ENCODE data around the gene PTBP1.

PTBP1 gene

GRCh38 chr19:787536-787935, 9.7 kb upstream of the PTBP1 start:
- Histone ChIP-seq H3K79me2 (ENCODE audit: insufficient read depth, low read length) (no peaks in the 10 kb centered on the region), H3K36me3 (ENCODE audit: low read length) (no peaks in the 10 kb centered on the region), H3K9ac (ENCODE audit: low read length) (no peak overlapping the region), H3K4me3 (ENCODE audit: insufficient read depth, low read length, poor library complexity, severe bottlenecking) (no peak overlapping the region), H4K20me1 (ENCODE audit: low read depth, low read length) (no peaks in the 10 kb centered on the region), H3K9me3 (ENCODE audit: insufficient read depth, low read length) (no peaks in the 10 kb centered on the region), H3K9me2 (replicated peaks; ENCODE audit: insufficient read depth, low read length) (no peaks in the 10 kb centered on the region), H3F3A (ENCODE audit: insufficient read depth) (no peaks in the 10 kb centered on the region), H2AFZ (ENCODE audit: low read depth, low read length, severe bottlenecking) (no peak overlapping the region), H3K4me2 (ENCODE audit: low read depth, low read length, poor library complexity, severe bottlenecking) (no peak overlapping the region), H3K27ac (ENCODE audit: low read depth, low read length) (no peak overlapping the region), H3K27me3 (ENCODE audit: low read length) (no peaks in the 10 kb centered on the region)
- TF ChIP-seq EZH2phosphoT487 (conservative IDR thresholded peaks at IDR 0.05; ENCODE audit: low read length) (no peak), CTCF (IDR thresholded peaks at IDR 0.05; ENCODE audit: insufficient read depth, low read length, poor library complexity, severe bottlenecking) (no peak)

GRCh38 chr19:788686-788982, 8.6 kb upstream of the PTBP1 start:
- H3K4me3 ChIP-seq (ENCODE audit: insufficient read depth, low read length, poor library complexity, severe bottlenecking), result no peak overlapping the region
- no peak for TF ChIP-seq CTCF (IDR thresholded peaks at IDR 0.05; ENCODE audit: insufficient read depth, low read length, poor library complexity, severe bottlenecking)
- no peak for TF ChIP-seq EZH2phosphoT487 (conservative IDR thresholded peaks at IDR 0.05; ENCODE audit: low read length)

GRCh38 chr19:788983-789700, 8.1 kb upstream of the PTBP1 start:
- H3K27ac ChIP-seq (ENCODE audit: low read depth, low read length), result no peak overlapping the region
- TF ChIP-seq CTCF (IDR thresholded peaks at IDR 0.05; ENCODE audit: insufficient read depth, low read length, poor library complexity, severe bottlenecking), result no peak
- TF ChIP-seq EZH2phosphoT487 (conservative IDR thresholded peaks at IDR 0.05; ENCODE audit: low read length), result no peak

More at GRCh38 chr19:788686-788982, 8.6 kb upstream of the PTBP1 start:
- H2AFZ ChIP-seq (ENCODE audit: low read depth, low read length, severe bottlenecking), result no peak overlapping the region
- H3K9me2 ChIP-seq (replicated peaks; ENCODE audit: insufficient read depth, low read length), result no peaks in the 10 kb centered on the region
- no peaks in the 10 kb centered on the region for H4K20me1 ChIP-seq (ENCODE audit: low read depth, low read length)
- H3F3A ChIP-seq (ENCODE audit: insufficient read depth), result no peaks in the 10 kb centered on the region
- H3K36me3 ChIP-seq (ENCODE audit: low read length), result no peaks in the 10 kb centered on the region
- H3K4me2 ChIP-seq (ENCODE audit: low read depth, low read length, poor library complexity, severe bottlenecking), result no peak overlapping the region
- H3K27me3 ChIP-seq (ENCODE audit: low read length), result no peaks in the 10 kb centered on the region
- no peak overlapping the region for H3K27ac ChIP-seq (ENCODE audit: low read depth, low read length)
- H3K9me3 ChIP-seq (ENCODE audit: insufficient read depth, low read length), result no peaks in the 10 kb centered on the region
- H3K79me2 ChIP-seq (ENCODE audit: insufficient read depth, low read length), result no peaks in the 10 kb centered on the region
- no peak overlapping the region for H3K9ac ChIP-seq (ENCODE audit: low read length)

More at GRCh38 chr19:788983-789700, 8.1 kb upstream of the PTBP1 start:
- H4K20me1 ChIP-seq (ENCODE audit: low read depth, low read length), result no peaks in the 10 kb centered on the region
- no peaks in the 10 kb centered on the region for H3K27me3 ChIP-seq (ENCODE audit: low read length)
- H3F3A ChIP-seq (ENCODE audit: insufficient read depth), result no peaks in the 10 kb centered on the region
- no peaks in the 10 kb centered on the region for H3K79me2 ChIP-seq (ENCODE audit: insufficient read depth, low read length)
- H2AFZ ChIP-seq (ENCODE audit: low read depth, low read length, severe bottlenecking), result no peak overlapping the region
- H3K9me2 ChIP-seq (replicated peaks; ENCODE audit: insufficient read depth, low read length), result no peaks in the 10 kb centered on the region
- no peak overlapping the region for H3K9ac ChIP-seq (ENCODE audit: low read length)
- H3K4me3 ChIP-seq (ENCODE audit: insufficient read depth, low read length, poor library complexity, severe bottlenecking), result no peak overlapping the region
- H3K36me3 ChIP-seq (ENCODE audit: low read length), result no peaks in the 10 kb centered on the region
- no peaks in the 10 kb centered on the region for H3K9me3 ChIP-seq (ENCODE audit: insufficient read depth, low read length)
- no peak overlapping the region for H3K4me2 ChIP-seq (ENCODE audit: low read depth, low read length, poor library complexity, severe bottlenecking)

Measured in SU-DHL-6 (cell line).